H9 (cell line): ENCODE results near the gene NCOR2. TPM values are rescaled to one million over a fixed set of nuclear protein-coding genes. Genes with fewer than 3 reads are reported as not detected.

Experiments
- DNase-seq: peaks from one replicate; pipeline ENCODE4 v3.0.0-alpha.2; 2017
- H2AFZ ChIP-seq: one replicate; pipeline ENCODE4 v1.6.1; 2013; ENCODE audit warnings: mild to moderate bottlenecking, low read length, control low read depth, moderate library complexity
- H2AK5ac ChIP-seq: 2 replicates; pipeline ENCODE4 v1.6.1; 2013; ENCODE audit warnings: low read length, control low read depth, mixed read lengths; ENCODE audit not compliant: insufficient read length
- H2BK120ac ChIP-seq: one replicate; pipeline ENCODE4 v1.6.1; 2013; ENCODE audit warnings: low read depth, mild to moderate bottlenecking, low read length, control low read depth, inconsistent platforms; ENCODE audit not compliant: poor library complexity, severe bottlenecking
- H2BK12ac ChIP-seq: 2 replicates; pipeline ENCODE4 v1.6.1; 2013; ENCODE audit warnings: low read length, control low read depth, mixed read lengths, low read depth; ENCODE audit not compliant: insufficient read length
- H2BK15ac ChIP-seq: 2 replicates; pipeline ENCODE4 v1.6.1; 2013; ENCODE audit warnings: low read depth, low read length, control low read depth
- H2BK20ac ChIP-seq: one replicate; pipeline ENCODE4 v1.6.1; 2013; ENCODE audit warnings: low read depth, mild to moderate bottlenecking, low read length, control low read depth, inconsistent platforms; ENCODE audit not compliant: poor library complexity, severe bottlenecking
- H2BK5ac ChIP-seq: 2 replicates; pipeline ENCODE4 v1.6.1; 2013; ENCODE audit warnings: low read length, control low read depth, mixed read lengths; ENCODE audit not compliant: insufficient read length
- H3K14ac ChIP-seq: 2 replicates; pipeline ENCODE4 v1.6.1; 2013; ENCODE audit warnings: low read length, control low read depth; ENCODE audit not compliant: insufficient read depth
- H3K18ac ChIP-seq: 2 replicates; pipeline ENCODE4 v1.6.1; 2013; ENCODE audit warnings: low read depth, mild to moderate bottlenecking, mixed read lengths, low read length, control low read depth; ENCODE audit not compliant: insufficient read length
- H3K23ac ChIP-seq: 2 replicates; pipeline ENCODE4 v1.6.1; 2013; ENCODE audit warnings: low read length, control low read depth, mixed read lengths, low read depth; ENCODE audit not compliant: insufficient read length
- H3K23me2 ChIP-seq: 2 replicates; pipeline ENCODE4 v1.6.1; 2013; ENCODE audit warnings: low read depth, mild to moderate bottlenecking, mixed read lengths, low read length, control low read depth; ENCODE audit not compliant: insufficient read length, poor library complexity, severe bottlenecking
- H3K27ac ChIP-seq: 2 replicates; pipeline ENCODE4 v1.5.1; 2013; ENCODE audit warnings: low read length, control low read depth, mixed read lengths, low read depth; ENCODE audit not compliant: insufficient read length
- H3K27me3 ChIP-seq: 2 replicates; pipeline ENCODE4 v1.6.1; 2013; ENCODE audit warnings: low read length, control low read depth, inconsistent platforms; ENCODE audit not compliant: insufficient read depth
- H3K4ac ChIP-seq: 2 replicates; pipeline ENCODE4 v1.6.1; 2013; ENCODE audit warnings: low read depth, mild to moderate bottlenecking, control low read depth, inconsistent platforms, low read length, moderate library complexity
- H3K4me1 ChIP-seq: 2 replicates; pipeline ENCODE4 v1.6.1; 2013; ENCODE audit warnings: low read length, control low read depth, inconsistent platforms; ENCODE audit not compliant: insufficient read depth
- H3K4me2 ChIP-seq: 2 replicates; pipeline ENCODE4 v1.6.1; 2013; ENCODE audit warnings: low read length, control low read depth, mixed read lengths; ENCODE audit not compliant: insufficient read length, insufficient read depth
- H3K56ac ChIP-seq: 2 replicates; pipeline ENCODE4 v1.6.1; 2013; ENCODE audit warnings: low read depth, mild to moderate bottlenecking, mixed read lengths, low read length, control low read depth; ENCODE audit not compliant: insufficient read length
- H3K79me1 ChIP-seq: 2 replicates; pipeline ENCODE4 v1.6.1; 2013; ENCODE audit warnings: low read depth, mild to moderate bottlenecking, moderate library complexity, low read length, control low read depth, inconsistent platforms; ENCODE audit not compliant: insufficient read depth, poor library complexity, severe bottlenecking
- H3K79me2 ChIP-seq: 2 replicates; pipeline ENCODE4 v1.6.1; 2013; ENCODE audit warnings: low read length, control low read depth, inconsistent platforms; ENCODE audit not compliant: insufficient read depth
- H3K9ac ChIP-seq: 2 replicates; pipeline ENCODE4 v1.6.1; 2013; ENCODE audit warnings: low read length, control low read depth, mixed read lengths; ENCODE audit not compliant: insufficient read length; ENCODE audit errors: extremely low read depth
- H3K9me3 ChIP-seq: one replicate; pipeline ENCODE4 v1.6.1; 2013; ENCODE audit warnings: low read depth, low read length, inconsistent platforms; ENCODE audit not compliant: control insufficient read depth
- H3T11ph ChIP-seq: one replicate; pipeline ENCODE4 v1.6.1; 2013; ENCODE audit warnings: mild to moderate bottlenecking, low read length, control low read depth, inconsistent platforms
- H4K20me1 ChIP-seq: one replicate; pipeline ENCODE4 v1.6.1; 2013; ENCODE audit not compliant: control insufficient read depth, insufficient read length, insufficient read depth
- H4K5ac ChIP-seq: 2 replicates; pipeline ENCODE4 v1.6.1; 2013; ENCODE audit warnings: low read depth, mild to moderate bottlenecking, mixed read lengths, low read length, control low read depth; ENCODE audit not compliant: insufficient read length
- H4K8ac ChIP-seq: replicated peaks from 2 replicates; pipeline ENCODE4 v1.6.1; 2013; ENCODE audit warnings: low read length, control low read depth, mixed read lengths, low read depth; ENCODE audit not compliant: insufficient read length
- H4K91ac ChIP-seq: 2 replicates; pipeline ENCODE4 v1.6.1; 2013; ENCODE audit warnings: low read depth, mild to moderate bottlenecking, moderate library complexity, mixed read lengths, low read length, control low read depth; ENCODE audit not compliant: insufficient read length
- H3K27ac Mint-ChIP-seq, 3 experiments: 2 replicates in 2 of 3; 3 replicates in 1 of 3; pipeline ENCODE4 v1.8.0; 2020 to 2021; ENCODE audit warnings: mixed read lengths in 3 of 3, mild to moderate bottlenecking in 1 of 3, moderate library complexity in 1 of 3
- H3K27me3 Mint-ChIP-seq: 2 replicates; pipeline ENCODE4 v1.8.0; 2021; ENCODE audit warnings: low read depth, mild to moderate bottlenecking, moderate library complexity, mixed read lengths
- H3K36me3 Mint-ChIP-seq, 3 experiments: 2 replicates in 2 of 3; 3 replicates in 1 of 3; pipeline ENCODE4 v1.8.0; 2020 to 2021; ENCODE audit warnings: low read depth in 3 of 3, mixed read lengths in 3 of 3; ENCODE audit not compliant: insufficient read depth in 1 of 3
- H3K4me1 Mint-ChIP-seq, 2 experiments: 2 replicates each; pipeline ENCODE4 v1.8.0; 2020; ENCODE audit warnings: mixed read lengths in 2 of 2
- H3K4me3 Mint-ChIP-seq, 2 experiments: 2 replicates in 1 of 2; 3 replicates in 1 of 2; pipeline ENCODE4 v1.8.0; 2020 to 2021; ENCODE audit warnings: mild to moderate bottlenecking in 2 of 2, mixed read lengths in 2 of 2, moderate library complexity in 1 of 2
- H3K9me3 Mint-ChIP-seq, 2 experiments: 2 replicates in 1 of 2; 3 replicates in 1 of 2; pipeline ENCODE4 v1.8.0; 2020; ENCODE audit warnings: mild to moderate bottlenecking in 2 of 2, mixed read lengths in 2 of 2, moderate library complexity in 1 of 2
- CTCF ChIP-seq: fragments of 200-600 bp; sonication (generic); conservative IDR thresholded peaks from 3 replicates; pipeline ENCODE4 v1.8.0; 2021; ENCODE audit warnings: antibody characterized with exemption, mild to moderate bottlenecking
- WGBS: extraction: QIAGEN DNeasy Blood & Tissue Kit; methylation state at CpG from one replicate; pipeline ENCODE4 v1.1.7; 2013; ENCODE audit warnings: missing lambda C conversion rate, low lambda C conversion rate, mixed read lengths; ENCODE audit not compliant: insufficient read length; ENCODE audit errors: extremely low coverage; 5-methylcytosine and 5-hydroxymethylcytosine counted together
- total RNA-seq: library from RNA; stranded (reverse); gene quantifications from 2 replicates; pipeline ENCODE4 v1.2.1, GENCODE V29; 2021

NCOR2 gene
- total RNA-seq, 1 experiment from 2014 or later = 226 TPM

DNA sequence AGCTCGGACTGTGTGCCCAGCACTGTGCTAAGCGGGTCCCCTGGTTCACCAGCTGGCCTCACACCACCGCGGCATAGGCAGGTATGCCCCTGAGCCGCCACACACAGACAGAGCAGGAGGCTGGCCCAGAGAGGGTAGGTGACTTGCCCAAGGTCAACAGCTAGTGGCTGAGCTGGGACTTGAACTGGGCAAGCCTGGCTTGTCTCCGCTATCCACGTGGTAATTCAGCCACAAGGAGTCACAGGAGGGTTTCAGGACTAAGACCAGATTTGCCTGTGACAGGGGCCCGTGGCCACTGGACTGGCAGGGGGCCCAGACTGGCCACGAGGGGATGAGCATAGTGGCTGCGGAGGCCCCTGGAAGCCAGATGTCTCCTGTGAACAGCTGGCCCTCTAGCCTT, 47.7 kb downstream of the NCOR2 start:
- H3K9me3 ChIP-seq = no peaks in the 10 kb centered on the region
- H2BK5ac ChIP-seq = no peak overlapping the region
- H3K4me3 Mint-ChIP-seq = no peak overlapping the region
- H3K27me3 Mint-ChIP-seq = peaks cover 2% of the 10 kb centered on the region; the same call in 1 of the 2 replicates
- no peak overlapping the region for H2BK120ac ChIP-seq
- no peak for DNase-seq
- no peaks in the 10 kb centered on the region for H4K20me1 ChIP-seq
- no peak overlapping the region for H2AK5ac ChIP-seq
- no peak overlapping the region for H2BK15ac ChIP-seq
- no peak overlapping the region for H3K27ac ChIP-seq
- H3K27me3 ChIP-seq = no peaks in the 10 kb centered on the region
- H3K36me3 Mint-ChIP-seq = peaks cover 10 to 15% (median 12%) of the 10 kb centered on the region in 3 experiments; a peak in 6 of 7 replicates
- no peak overlapping the region for H3K4me2 ChIP-seq
- no peak overlapping the region for H2BK12ac ChIP-seq
- peaks cover 30 to 34% of the 10 kb centered on the region in 2 experiments for H3K4me1 Mint-ChIP-seq
- H3K9me3 Mint-ChIP-seq = peaks cover 0 to 3% of the 10 kb centered on the region in 2 experiments; a peak in 1 of 5 replicates
- WGBS = no CpG with 5 or more reads among the region's 10 CpGs
- H3K9ac ChIP-seq = no peak overlapping the region
- H3K79me2 ChIP-seq = peaks cover 26% of the 10 kb centered on the region; the same call in 1 of the 2 replicates
- H3K18ac ChIP-seq = no peak overlapping the region
- peak overlapping the region in 1 of 3 experiments; percentile 95; a peak in 2 of 7 replicates for H3K27ac Mint-ChIP-seq
- H3K23me2 ChIP-seq = no peaks in the 10 kb centered on the region
- H3K79me1 ChIP-seq = peaks cover 13% of the 10 kb centered on the region
- H4K8ac ChIP-seq = no peak overlapping the region
- no peak for TF ChIP-seq CTCF
- no peaks in the 10 kb centered on the region for H3K4me1 ChIP-seq
- H3K4ac ChIP-seq = no peak overlapping the region
- H2BK20ac ChIP-seq = no peak overlapping the region
- H4K5ac ChIP-seq = no peak overlapping the region
- H3K14ac ChIP-seq = no peak overlapping the region
- H2AFZ ChIP-seq = no peak overlapping the region
- no peak overlapping the region for H4K91ac ChIP-seq
- no peak overlapping the region for H3K56ac ChIP-seq
- no peak overlapping the region for H3T11ph ChIP-seq
- no peak overlapping the region for H3K23ac ChIP-seq
